GM06990 (cell line): ENCODE results near the gene C22orf15.

Experiments used
- DNase-seq: peaks from one replicate; pipeline ENCODE4 v3.0.0-alpha.2; 2011; ENCODE audit not compliant: insufficient read length; ENCODE audit errors: extremely low read depth
- H3K27me3 ChIP-seq: replicated peaks from 2 replicates; pipeline ENCODE4 v1.6.0; 2011; ENCODE audit warnings: low read length; ENCODE audit not compliant: control insufficient read depth, insufficient read depth
- H3K36me3 ChIP-seq: 2 replicates; pipeline ENCODE4 v1.5.1; 2011; ENCODE audit warnings: low read length; ENCODE audit not compliant: control insufficient read depth, insufficient read depth
- H3K4me3 ChIP-seq: replicated peaks from 2 replicates; pipeline ENCODE4 v1.5.1; 2011; ENCODE audit warnings: low read depth, mild to moderate bottlenecking, control low read depth, low read length
- TF ChIP-seq, protein P1 (sequence below): IDR thresholded peaks from 2 replicates; pipeline ENCODE4 v1.5.1; 2011; ENCODE audit warnings: low read length, control low read depth, mild to moderate bottlenecking, inconsistent platforms; ENCODE audit not compliant: insufficient read depth, poor library complexity, severe bottlenecking

C22orf15 gene

DNA sequence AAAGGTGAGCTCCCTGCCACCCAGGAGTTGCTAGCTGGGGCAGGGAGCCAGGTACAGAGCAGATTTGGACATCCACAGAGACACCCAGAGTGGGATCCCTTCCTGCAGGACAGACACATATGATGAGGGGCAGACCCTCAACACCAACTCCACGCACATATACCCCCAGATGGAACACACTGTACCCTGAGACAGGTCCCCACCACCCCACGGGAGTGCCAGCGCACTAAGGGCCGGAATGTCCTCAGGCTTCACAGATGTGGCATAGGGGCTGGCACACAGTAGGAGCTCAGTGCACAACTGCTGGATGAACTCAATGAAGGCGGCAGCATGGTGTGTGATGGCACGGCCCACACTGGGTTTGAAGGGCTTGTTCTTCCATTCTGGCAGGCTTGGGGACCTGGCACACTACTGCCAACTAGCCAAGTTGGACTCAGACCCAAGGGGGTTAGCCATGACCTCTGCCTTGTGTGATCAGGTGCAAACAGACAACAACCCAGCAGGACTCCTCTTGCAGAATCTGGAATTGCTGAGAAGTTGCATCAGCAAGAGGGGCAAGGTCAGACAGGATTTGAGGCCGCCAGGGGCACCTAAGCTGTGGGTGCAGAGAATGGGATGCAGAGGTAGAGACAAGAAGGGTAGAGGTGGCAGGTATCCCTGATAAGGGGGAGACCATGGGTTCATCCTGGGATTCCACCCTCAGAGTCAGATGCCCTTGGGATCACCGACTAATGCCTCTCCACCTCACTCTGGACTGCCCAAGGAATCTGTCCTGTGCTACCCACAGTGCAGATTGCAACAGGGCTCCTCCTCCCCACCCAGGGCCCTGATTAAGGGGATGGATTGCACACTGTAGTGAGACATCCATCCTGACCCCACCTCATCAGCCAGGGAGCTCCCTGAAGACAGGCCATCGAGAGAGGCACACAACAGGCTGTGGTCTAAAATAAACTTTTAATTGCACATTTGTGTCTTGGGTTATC lies 2.4 kb downstream of the C22orf15 start:
- no peak for DNase-seq
- Histone ChIP-seq H3K36me3 (peaks cover 10% of the 10 kb centered on the region), H3K4me3 (no peak overlapping the region), H3K27me3 (no peaks in the 10 kb centered on the region)
- TF ChIP-seq, protein P1, sequence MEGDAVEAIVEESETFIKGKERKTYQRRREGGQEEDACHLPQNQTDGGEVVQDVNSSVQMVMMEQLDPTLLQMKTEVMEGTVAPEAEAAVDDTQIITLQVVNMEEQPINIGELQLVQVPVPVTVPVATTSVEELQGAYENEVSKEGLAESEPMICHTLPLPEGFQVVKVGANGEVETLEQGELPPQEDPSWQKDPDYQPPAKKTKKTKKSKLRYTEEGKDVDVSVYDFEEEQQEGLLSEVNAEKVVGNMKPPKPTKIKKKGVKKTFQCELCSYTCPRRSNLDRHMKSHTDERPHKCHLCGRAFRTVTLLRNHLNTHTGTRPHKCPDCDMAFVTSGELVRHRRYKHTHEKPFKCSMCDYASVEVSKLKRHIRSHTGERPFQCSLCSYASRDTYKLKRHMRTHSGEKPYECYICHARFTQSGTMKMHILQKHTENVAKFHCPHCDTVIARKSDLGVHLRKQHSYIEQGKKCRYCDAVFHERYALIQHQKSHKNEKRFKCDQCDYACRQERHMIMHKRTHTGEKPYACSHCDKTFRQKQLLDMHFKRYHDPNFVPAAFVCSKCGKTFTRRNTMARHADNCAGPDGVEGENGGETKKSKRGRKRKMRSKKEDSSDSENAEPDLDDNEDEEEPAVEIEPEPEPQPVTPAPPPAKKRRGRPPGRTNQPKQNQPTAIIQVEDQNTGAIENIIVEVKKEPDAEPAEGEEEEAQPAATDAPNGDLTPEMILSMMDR = no peak

DNA sequence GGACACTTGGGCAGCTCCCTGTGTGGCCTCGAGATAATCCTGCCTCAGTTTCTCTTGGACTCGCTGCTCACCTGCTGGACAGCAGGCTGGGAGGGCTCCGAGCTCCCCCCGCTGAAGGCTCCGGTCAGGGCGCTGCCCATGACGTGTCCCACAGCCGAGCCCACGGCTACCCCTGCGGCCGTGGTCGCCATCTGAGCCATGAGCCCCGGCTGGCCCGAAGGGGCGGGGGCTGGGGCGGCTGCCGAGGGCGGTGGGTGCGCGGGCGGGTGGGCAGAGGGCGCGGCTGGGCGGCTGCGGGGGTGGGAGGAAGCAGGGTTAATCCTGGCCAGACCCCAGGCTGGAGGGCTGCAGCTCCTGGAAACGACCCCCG lies 4.5 kb downstream of the C22orf15 start:
- no peak for DNase-seq
- TF ChIP-seq, protein P1 = no peak
- H3K4me3 ChIP-seq = peak overlapping the region; percentile 89
- H3K36me3 ChIP-seq = peaks cover 10% of the 10 kb centered on the region
- no peaks in the 10 kb centered on the region for H3K27me3 ChIP-seq

DNA sequence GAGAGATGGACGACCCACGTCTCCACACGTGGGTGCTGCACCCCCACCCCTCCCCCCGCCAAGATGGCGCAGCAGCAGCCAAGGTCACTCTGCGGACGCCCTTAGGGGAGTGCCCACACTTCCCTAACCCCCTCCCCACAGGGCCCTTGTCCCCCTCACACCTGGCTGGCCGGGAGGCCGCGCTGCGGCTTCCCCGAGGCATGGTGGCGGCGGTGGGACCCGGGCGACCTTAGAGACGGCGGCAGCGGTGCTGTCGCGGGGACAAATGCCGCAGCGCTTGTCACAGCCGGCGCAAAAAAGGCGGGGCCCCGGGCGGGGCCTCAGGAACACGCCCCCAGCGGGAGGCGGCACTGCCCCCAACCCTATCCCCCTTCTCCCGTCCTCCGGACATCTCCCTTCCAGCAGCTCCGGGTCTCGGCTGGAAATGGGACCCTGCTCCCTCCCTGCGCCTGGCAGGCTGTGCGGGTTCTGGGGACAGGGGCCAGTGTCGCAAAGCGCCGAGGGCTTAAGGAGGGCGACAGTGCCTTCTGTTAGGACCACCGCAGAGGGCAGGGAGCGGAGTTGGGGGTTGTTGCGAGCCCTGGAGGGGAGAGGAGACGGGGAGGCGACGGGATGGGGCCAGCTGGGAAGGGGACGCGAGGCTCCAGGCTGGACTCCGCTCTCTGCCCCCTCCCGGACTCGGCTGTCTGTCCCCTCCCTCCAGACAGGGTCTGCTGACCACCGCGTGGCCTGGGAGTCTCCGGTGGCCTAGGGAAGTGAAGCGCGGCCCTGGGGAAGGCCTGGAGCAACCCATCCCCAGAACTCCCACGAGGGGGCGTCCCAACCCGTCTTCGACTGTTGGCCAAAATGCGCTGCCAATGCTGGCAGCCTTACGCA lies 5.1 kb downstream of the C22orf15 start, which contains the start of gene CHCHD10:
Gene CHCHD10 (minus strand): TSS at position 300 of the 876 bp plus-strand sequence. CDS start 98 bp downstream, at position 202.
- TF ChIP-seq, protein P1 = peak; percentile 70
- H3K4me3 ChIP-seq = peak within 1 kb of the TSS; percentile 89
- peaks cover 10% of the 10 kb centered on the region for H3K36me3 ChIP-seq
- DNase-seq = peak; percentile 89
- no peaks in the 10 kb centered on the region for H3K27me3 ChIP-seq

DNA sequence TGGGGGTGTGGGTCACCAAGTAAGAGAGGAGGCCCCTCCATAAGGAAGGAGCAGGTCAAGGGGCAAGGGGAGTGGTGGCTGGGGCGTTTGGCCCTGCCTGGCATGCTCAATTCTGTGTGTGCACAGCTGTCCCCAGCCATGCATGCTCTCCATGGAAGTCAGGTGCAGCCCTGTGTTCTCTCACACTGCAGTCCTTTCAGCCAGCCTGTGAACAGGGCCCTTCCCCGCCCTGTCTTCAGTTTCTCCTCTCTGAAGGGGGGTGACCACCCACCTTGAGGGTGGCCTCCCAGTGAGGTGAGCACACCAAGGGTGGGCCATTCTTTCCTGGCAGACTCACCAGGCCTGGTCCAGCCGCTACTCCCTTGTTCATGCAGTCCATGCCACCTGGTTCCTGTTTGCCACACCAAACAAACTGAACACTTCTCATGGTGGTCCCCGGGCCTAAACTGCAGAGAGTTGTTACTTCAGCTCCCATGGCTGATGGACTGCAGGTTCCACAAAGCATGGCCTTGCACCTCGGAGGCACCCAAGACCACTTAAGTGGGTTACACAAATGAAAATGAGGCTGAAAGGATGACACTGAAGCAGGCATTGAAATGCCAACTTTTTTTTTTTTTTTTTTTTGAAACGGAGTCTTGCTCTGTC lies 6.7 kb downstream of the C22orf15 start:
- TF ChIP-seq, protein P1 = no peak
- no peaks in the 10 kb centered on the region; the same call in 1 of the 2 replicates for H3K27me3 ChIP-seq
- DNase-seq = no peak

DNA sequence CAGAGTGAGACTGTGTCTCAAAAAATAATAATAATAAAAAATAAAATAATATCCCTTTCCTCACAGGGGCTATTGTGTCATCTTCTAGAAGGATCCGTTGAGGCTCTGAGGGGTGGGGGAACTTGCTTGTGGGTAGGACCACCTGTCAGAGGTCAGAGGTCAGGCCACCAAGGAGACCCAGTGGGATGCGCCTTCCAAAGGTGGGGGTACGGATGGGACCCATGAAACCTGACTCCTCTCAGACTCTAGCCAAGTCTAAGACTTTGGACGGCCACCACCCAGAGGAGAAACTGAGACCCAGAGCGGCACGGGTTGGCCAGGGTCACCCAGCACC lies 9.5 kb downstream of the C22orf15 start:
- no peak for DNase-seq
- peak overlapping the region; percentile 48 for H3K4me3 ChIP-seq
- H3K27me3 ChIP-seq = no peaks in the 10 kb centered on the region; the same call in 1 of the 2 replicates
- TF ChIP-seq, protein P1 = no peak
- no peaks in the 10 kb centered on the region for H3K36me3 ChIP-seq

More for the DNA sequence above, 6.7 kb downstream of the C22orf15 start:
- no peak overlapping the region for H3K4me3 ChIP-seq
- peaks cover 8% of the 10 kb centered on the region for H3K36me3 ChIP-seq
